Measurements from ENCODE around the gene EEFSEC. TPM values are rescaled to one million over a fixed set of nuclear protein-coding genes. Genes with fewer than 3 reads are reported as not detected.

The EEFSEC gene
- total RNA-seq, 1 experiment from 2014 or later, result 15.4 TPM

- Histone ChIP-seq H3K36me3 (ENCODE audit: control insufficient read depth, insufficient read depth, low read length) (no peaks in the 10 kb centered on the region), H3K4me1 (ENCODE audit: control insufficient read depth, insufficient read depth, low read length) (no peaks in the 10 kb centered on the region; the same call in 1 of the 2 replicates), H3K27me3 (ENCODE audit: control insufficient read depth, insufficient read depth, low read length) (no peaks in the 10 kb centered on the region), H3K4me3 (ENCODE audit: low read depth in 2 of 2, low read length in 2 of 2) (no peak overlapping the region), H3K9me3 (ENCODE audit: control insufficient read depth, insufficient read depth, low read depth, low read length) (no peaks in the 10 kb centered on the region), H3K27ac (ENCODE audit: low read length) (no peak overlapping the region)
- intact Hi-C loops (cut with micrococcal nuclease; ENCODE audit: unreplicated experiment) (no loop called here), in situ Hi-C loops (cut with HindIII; ENCODE audit: low pct_unique_long_range_greater_than_20kb, low sequenced_read_pairs) (no loop called here)
- TF ChIP-seq TCF7L2 (IDR thresholded peaks at IDR 0.05; ENCODE audit: low read depth, low read length), result no peak
- no peak for TF ChIP-seq POLR2AphosphoS5 (IDR thresholded peaks at IDR 0.05; ENCODE audit: low read depth, low read length)
- no peak for TF ChIP-seq REST (IDR thresholded peaks at IDR 0.05; ENCODE audit: insufficient read depth in 1 of 2, low read depth in 2 of 2, low read length in 1 of 2)
- no peak for TF ChIP-seq SIN3A (IDR thresholded peaks at IDR 0.05; ENCODE audit: borderline replicate concordance, insufficient read depth, low read depth, low read length)
- TF ChIP-seq, protein P1, sequence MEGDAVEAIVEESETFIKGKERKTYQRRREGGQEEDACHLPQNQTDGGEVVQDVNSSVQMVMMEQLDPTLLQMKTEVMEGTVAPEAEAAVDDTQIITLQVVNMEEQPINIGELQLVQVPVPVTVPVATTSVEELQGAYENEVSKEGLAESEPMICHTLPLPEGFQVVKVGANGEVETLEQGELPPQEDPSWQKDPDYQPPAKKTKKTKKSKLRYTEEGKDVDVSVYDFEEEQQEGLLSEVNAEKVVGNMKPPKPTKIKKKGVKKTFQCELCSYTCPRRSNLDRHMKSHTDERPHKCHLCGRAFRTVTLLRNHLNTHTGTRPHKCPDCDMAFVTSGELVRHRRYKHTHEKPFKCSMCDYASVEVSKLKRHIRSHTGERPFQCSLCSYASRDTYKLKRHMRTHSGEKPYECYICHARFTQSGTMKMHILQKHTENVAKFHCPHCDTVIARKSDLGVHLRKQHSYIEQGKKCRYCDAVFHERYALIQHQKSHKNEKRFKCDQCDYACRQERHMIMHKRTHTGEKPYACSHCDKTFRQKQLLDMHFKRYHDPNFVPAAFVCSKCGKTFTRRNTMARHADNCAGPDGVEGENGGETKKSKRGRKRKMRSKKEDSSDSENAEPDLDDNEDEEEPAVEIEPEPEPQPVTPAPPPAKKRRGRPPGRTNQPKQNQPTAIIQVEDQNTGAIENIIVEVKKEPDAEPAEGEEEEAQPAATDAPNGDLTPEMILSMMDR (IDR thresholded peaks at IDR 0.05), result no peak
- DNase-seq (ENCODE audit: low read depth, low spot score) (no peak), ATAC-seq (no peak)
- BruUV-seq (replicated peaks), result no TSS peak
- ChIA-PET CTCF (no interaction called here), POLR2A (no interaction called here)
These were observed 180.9 kb downstream of the EEFSEC start for GRCh38 chr3:128334086-128334645.

DNA sequence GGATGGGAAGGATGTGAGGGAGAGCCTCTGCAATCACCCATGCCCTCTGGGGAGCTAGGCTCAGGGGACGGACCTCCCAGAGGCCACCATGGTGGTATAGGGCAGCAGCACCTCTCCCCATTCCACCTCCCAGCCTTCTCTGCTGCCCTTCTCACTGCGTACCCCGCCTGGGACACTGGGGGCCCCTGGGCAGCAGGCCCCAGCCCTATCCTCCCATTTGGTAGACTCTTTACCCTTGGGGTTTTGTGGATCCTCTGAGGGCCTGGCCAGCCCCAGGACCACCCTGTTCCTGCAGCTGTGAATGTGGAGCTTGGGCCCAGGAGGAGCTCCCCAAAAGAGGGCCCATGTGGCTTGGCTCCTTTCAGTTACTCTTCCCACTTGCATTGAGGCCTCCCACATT lies 181.5 kb downstream of the EEFSEC start:
- Histone ChIP-seq H3K27ac (ENCODE audit: low read length) (no peak overlapping the region), H3K27me3 (ENCODE audit: control insufficient read depth, insufficient read depth, low read length) (no peaks in the 10 kb centered on the region), H3K4me3 (ENCODE audit: low read depth in 2 of 2, low read length in 2 of 2) (no peak overlapping the region), H3K36me3 (ENCODE audit: control insufficient read depth, insufficient read depth, low read length) (no peaks in the 10 kb centered on the region), H3K4me1 (ENCODE audit: control insufficient read depth, insufficient read depth, low read length) (no peaks in the 10 kb centered on the region; the same call in 1 of the 2 replicates), H3K9me3 (ENCODE audit: control insufficient read depth, insufficient read depth, low read depth, low read length) (no peaks in the 10 kb centered on the region)
- intact Hi-C loops (cut with micrococcal nuclease; ENCODE audit: unreplicated experiment), result no loop called here
- TF ChIP-seq SIN3A (IDR thresholded peaks at IDR 0.05; ENCODE audit: borderline replicate concordance, insufficient read depth, low read depth, low read length) (no peak), TCF7L2 (IDR thresholded peaks at IDR 0.05; ENCODE audit: low read depth, low read length) (no peak), REST (IDR thresholded peaks at IDR 0.05; ENCODE audit: insufficient read depth in 1 of 2, low read depth in 2 of 2, low read length in 1 of 2) (no peak), POLR2AphosphoS5 (IDR thresholded peaks at IDR 0.05; ENCODE audit: low read depth, low read length) (no peak)
- TF ChIP-seq, protein P1 (IDR thresholded peaks at IDR 0.05), result no peak
- in situ Hi-C loops (cut with HindIII; ENCODE audit: low pct_unique_long_range_greater_than_20kb, low sequenced_read_pairs), result no loop called here
- ChIA-PET POLR2A (no interaction called here), CTCF (interaction anchor here (0.6 kb wide), 1 partner anchor 107 kb away, joined by 4 read pairs; no protein-coding TSS in a partner anchor)
- no TSS peak for BruUV-seq (replicated peaks)
- DNase-seq (ENCODE audit: low read depth, low spot score), result no peak
- no peak for ATAC-seq

Measured in Panc1 (cell line).